Measurements from ENCODE around the gene PARP1.

DNA sequence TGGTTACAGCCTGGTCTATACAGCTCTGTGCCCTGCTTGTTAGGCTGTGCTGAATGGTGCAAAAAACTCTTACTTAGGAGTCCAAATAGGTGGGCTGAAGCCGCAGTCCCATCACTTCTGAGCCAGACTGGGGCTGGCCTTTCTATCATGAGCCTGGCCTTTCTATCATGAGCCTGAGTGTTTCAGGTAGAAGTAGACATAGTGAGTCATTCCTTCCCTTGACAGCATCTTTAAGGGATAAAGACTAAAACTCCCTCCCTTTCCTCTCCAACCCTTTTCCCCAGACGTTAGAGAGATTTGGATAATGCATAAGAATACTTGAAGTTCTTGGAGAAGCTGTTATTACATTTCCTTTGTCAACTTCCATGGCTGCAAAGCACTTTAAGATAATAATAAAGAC is 46.5 kb upstream of the PARP1 start:
- TF ChIP-seq, protein P1, sequence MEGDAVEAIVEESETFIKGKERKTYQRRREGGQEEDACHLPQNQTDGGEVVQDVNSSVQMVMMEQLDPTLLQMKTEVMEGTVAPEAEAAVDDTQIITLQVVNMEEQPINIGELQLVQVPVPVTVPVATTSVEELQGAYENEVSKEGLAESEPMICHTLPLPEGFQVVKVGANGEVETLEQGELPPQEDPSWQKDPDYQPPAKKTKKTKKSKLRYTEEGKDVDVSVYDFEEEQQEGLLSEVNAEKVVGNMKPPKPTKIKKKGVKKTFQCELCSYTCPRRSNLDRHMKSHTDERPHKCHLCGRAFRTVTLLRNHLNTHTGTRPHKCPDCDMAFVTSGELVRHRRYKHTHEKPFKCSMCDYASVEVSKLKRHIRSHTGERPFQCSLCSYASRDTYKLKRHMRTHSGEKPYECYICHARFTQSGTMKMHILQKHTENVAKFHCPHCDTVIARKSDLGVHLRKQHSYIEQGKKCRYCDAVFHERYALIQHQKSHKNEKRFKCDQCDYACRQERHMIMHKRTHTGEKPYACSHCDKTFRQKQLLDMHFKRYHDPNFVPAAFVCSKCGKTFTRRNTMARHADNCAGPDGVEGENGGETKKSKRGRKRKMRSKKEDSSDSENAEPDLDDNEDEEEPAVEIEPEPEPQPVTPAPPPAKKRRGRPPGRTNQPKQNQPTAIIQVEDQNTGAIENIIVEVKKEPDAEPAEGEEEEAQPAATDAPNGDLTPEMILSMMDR (IDR thresholded peaks at IDR 0.05), result no peak
- TF ChIP-seq EP300 (IDR thresholded peaks at IDR 0.05), result no peak
